Left cardiac atrium (tissue), 4 donors: ENCODE data around the gene USP48. TPM values are rescaled to one million over a fixed set of nuclear protein-coding genes. Genes with fewer than 3 reads are reported as not detected.
"Not testable (repeated sequence)": the region's sequence is repeated elsewhere in the genome, so short reads cannot be mapped to it uniquely, and the experiment has no call there.

Source experiments
- ATAC-seq, 2 donors: fragments of 200-7000 bp; cut with Tn5 transposase; one replicate each; pipeline ENCODE4 v1.9.1; 2020; ENCODE audit warnings: mild to moderate bottlenecking in 2 of 2, moderate library complexity in 2 of 2
- DNase-seq: peaks from one replicate; pipeline ENCODE4 v3.0.0-alpha.2; 2020
- intact Hi-C, 2 donors: fragments of 100-400 bp; cut with DNase I; formaldehyde crosslinking; loops; one replicate each; pipeline versions ENCODE4 v1.14.1 to v1.15.1; 2022 to 2023
- total RNA-seq, 2 donors: library from RNA; stranded (reverse); fragmentation: NEBNext Ultra II Directional; extraction: Animal tissue kit (Norgen Biotek cat#: 25700); gene quantifications; one replicate each; pipeline ENCODE4 v1.2.1, GENCODE V29; 2021
- donor health status: DM: no; HTN: yes; CAD: no.
- donor health status: DM: no; HTN: yes; CAD: no; lungs with severe emphysema.
- donor health status: DM: yes; HTN: yes; CAD: no.
- donor health status: Dilated cardiomyopathy.

USP48 gene
- total RNA-seq, 2 donors from 2014 or later: 41.1 to 41.3 TPM

DNA sequence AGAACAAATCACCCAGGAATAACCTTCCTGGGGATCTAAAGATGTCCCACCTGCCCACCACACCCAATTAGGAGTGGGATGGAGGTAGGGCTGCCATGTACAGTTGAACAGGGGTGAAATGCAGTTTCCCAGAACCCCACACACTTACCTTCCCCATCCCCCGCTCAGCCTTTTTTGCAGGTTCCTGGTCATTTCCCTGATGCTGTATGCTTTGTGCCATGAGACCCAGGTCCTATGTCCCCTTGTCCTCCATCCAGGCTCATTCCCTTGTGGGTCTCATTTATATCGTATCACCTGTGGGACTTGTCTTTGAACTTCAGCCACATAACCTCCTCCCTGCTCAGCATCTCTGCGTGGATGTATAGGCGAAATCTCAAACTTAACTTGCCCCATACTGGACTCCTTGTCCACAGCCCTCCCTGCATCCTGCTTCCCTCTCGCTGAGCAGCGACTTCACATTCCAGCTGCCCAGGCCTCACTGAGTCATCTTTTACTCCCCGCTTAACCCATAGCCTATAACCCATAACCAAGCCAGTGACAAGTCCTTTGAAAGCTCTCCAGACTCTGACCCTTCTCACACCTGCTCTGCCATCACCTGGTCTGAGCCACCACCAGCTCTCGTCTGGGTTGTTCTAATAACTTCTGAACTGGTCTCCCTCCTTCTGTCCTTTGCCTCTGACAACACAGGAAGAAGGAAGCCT lies 33.8 kb upstream of the USP48 start:
- DNase-seq (no peak), ATAC-seq (no peak)
- intact Hi-C loops: no loop called here

GRCh38 chr1:21815724-21816321 lies 32.9 kb upstream of the USP48 start:
- DNase-seq (no peak), ATAC-seq (peak; percentile 14 to 43)
- intact Hi-C loops: no loop called here

DNA sequence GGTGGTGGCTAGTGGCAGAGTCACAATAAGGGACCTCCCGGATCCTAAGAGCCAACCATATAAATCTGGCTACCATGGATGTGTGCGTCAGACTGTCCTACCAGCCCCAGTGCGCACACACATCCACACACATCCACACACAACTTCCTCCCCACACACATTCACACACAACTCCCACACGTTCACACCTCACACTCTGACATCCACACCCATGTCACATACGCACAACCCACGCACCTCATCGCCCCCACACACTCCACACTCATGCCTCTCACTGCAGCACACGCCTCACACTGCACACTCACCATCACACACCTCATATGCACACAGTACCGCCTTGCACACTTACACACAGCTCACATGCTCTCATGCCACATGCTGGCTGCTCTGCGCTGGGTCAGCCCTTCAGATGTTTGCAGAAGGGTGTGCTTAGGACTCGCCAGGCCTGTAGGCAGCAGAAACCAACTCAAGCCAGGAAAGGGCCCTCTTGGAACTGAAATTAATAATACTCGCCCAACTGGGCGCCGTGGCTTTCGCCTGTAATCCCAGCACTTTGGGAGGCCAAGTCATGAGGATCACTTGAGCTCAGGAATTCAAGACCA lies 32.1 kb upstream of the USP48 start:
- DNase-seq (no peak), ATAC-seq (peak in 1 of 2 donors; percentile 2)
- intact Hi-C loops: no loop called here

DNA sequence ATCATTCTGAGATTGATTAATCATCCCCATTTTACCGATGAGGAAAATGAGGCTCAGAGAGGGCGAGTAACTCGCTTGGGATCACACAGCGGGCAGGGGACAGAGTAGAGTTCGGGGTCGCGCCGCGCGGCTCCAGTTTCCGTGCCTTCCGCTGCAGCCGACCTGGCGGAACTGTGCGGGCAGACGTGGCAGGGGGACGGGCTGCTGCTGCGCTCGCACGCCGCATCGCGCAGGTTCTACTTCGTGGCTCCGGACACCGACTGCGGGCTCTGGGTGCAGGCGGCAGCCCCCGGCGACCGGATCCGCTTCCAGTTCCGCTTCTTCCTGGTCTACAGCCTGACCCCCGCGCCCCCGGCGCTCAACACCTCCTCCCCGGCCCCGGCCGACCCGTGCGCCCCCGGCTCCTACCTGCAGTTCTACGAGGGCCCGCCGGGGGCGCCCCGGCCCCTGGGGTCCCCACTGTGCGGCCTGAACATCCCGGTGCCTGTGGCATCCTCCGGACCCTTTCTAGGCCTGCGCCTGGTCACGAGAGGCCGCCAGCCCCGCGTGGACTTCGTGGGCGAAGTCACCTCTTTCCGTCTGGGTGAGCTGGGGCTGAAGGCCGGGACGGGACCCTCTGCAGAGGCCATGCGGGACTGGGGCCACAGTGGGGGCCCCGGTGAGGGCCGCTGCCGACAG lies 31.4 kb upstream of the USP48 start:
- ATAC-seq: peak; percentile 28 to 34
- DNase-seq: no peak
- intact Hi-C loops: no loop called here

DNA sequence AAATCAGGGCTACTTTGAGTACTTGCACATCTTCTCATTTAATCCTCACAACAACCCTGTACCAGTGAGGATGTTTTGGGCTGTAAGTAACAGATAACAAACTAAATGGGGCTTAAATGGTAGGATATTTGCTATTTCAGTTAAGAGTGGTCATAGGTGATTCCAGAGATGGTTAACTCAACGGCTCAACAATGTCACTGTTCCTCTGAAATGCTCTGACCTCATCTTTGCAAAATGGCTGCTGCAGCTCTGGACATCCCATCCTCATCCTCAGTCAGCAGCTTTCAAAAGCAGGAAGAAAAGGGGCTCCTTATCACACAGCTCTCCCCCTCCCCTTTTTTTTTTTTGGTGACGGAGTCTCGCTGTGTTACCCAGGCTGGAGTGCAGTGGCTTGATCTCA lies 30.6 kb upstream of the USP48 start:
- DNase-seq: no peak
- intact Hi-C loops: no loop called here
- ATAC-seq: no peak

DNA sequence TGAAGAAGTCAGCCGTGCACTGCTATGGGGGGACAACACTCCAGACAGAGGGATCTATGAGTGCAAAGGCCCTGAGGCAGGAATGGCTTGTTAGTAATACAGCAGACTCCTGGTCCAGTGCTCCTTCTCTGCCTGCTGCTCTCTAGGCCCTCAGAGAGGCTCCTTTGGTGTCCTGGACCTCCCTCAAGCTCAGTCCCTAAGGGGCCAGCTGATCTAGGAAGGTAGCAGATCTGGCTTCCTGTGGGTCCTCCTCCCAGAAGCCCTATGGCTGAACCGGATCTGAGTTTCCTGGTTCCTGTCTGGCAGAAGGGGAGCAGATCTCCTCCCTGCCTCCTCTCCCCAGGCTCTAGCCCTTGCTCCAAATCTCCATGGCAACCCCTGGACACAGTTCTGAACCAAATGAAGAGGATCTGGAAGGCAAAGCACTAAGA lies 28.9 kb upstream of the USP48 start, which contains the start of gene LDLRAD2:
Gene LDLRAD2 (plus strand): TSS at position 391 of the 431 bp plus-strand sequence. CDS start 187 bp downstream, outside the sequence.
- peak; percentile 28 for DNase-seq
- intact Hi-C loops: no loop called here
- no peak for ATAC-seq

DNA sequence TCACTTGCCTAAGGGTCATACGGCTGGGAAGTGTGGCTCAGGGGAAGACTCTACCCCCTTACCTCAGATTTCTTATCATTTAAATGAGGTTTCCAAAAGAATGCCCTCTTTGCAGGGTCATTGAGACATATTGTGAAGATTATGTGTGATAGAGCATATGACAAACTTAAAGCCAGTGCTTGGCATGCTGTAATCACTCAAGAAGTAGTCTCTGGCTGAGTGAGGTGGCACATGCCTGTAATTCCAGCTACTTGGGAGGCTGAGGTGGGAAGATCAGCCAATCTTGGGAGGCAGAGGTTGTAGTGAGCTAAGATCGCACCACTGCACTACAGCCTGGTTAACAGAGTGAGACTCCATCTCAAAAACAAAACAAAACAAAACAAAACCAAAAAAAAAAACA lies 21.6 kb upstream of the USP48 start:
- DNase-seq: no peak
- no peak for ATAC-seq
- intact Hi-C loops: no loop called here

GRCh38 chr1:21801100-21801499 lies 18.2 kb upstream of the USP48 start:
- intact Hi-C loops: no loop called here
- ATAC-seq: no peak
- DNase-seq: no peak

- ATAC-seq (no peak), DNase-seq (no peak)
- intact Hi-C loops: no loop called here
Observed at GRCh38 chr1:21799730-21800129, 16.8 kb upstream of the USP48 start.

- intact Hi-C loops: no loop called here
- ATAC-seq (no peak), DNase-seq (no peak)
Observed at GRCh38 chr1:21795075-21795474, 12.1 kb upstream of the USP48 start.

- ATAC-seq (no peak), DNase-seq (no peak)
- intact Hi-C loops: no loop called here
Observed at GRCh38 chr1:21794656-21795055, 11.7 kb upstream of the USP48 start.

GRCh38 chr1:21793104-21793503 lies 10.2 kb upstream of the USP48 start:
- intact Hi-C loops: no loop called here
- ATAC-seq (no peak), DNase-seq (no peak)

DNA sequence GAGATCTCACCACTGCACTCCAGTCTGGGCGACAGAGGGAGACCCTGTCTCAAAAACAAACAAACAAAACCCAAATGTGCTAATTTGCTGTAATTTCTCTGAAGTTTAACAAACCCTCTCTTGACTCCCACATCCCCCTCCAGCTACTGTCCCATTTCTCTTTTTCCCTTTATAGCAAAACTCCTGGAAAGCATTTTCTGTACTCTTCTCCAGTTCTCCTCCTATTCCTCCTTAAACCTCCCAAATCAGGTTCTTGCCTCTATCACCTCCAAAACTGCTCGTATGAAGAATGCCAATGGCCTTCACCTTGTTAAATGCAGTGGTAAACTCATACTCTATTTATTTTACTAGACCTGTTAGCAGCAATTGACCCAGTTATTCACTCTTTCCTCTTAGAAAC lies 3.7 kb upstream of the USP48 start:
- DNase-seq: no peak
- no peak for ATAC-seq
- intact Hi-C loops: loop anchor here in 1 of 2 donors (10.0 kb wide), 1 partner anchor 168 kb away; no protein-coding TSS in a partner anchor

DNA sequence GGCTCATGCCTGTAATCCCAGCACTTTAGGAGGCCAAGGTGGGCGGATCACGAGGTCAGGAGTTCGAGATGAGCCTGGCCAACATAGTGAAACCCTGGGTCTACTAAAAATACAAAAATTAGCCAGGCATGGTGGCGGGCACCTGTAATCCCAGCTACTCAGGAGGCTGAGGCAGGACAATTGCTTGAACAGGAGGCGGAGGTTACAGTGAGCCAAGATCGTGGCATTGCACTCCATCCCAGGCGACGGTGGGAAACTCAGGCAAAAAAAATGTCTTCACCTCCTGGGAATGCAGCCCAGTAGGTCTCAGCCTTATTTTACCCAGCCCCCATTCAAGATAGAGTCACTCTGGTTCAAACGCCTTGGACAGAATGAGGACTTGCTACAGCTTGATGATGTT lies 2.8 kb upstream of the USP48 start:
- intact Hi-C loops: loop anchor here in 1 of 2 donors (10.0 kb wide), 1 partner anchor 169 kb away; no protein-coding TSS in a partner anchor
- ATAC-seq: not testable (repeated sequence)

DNA sequence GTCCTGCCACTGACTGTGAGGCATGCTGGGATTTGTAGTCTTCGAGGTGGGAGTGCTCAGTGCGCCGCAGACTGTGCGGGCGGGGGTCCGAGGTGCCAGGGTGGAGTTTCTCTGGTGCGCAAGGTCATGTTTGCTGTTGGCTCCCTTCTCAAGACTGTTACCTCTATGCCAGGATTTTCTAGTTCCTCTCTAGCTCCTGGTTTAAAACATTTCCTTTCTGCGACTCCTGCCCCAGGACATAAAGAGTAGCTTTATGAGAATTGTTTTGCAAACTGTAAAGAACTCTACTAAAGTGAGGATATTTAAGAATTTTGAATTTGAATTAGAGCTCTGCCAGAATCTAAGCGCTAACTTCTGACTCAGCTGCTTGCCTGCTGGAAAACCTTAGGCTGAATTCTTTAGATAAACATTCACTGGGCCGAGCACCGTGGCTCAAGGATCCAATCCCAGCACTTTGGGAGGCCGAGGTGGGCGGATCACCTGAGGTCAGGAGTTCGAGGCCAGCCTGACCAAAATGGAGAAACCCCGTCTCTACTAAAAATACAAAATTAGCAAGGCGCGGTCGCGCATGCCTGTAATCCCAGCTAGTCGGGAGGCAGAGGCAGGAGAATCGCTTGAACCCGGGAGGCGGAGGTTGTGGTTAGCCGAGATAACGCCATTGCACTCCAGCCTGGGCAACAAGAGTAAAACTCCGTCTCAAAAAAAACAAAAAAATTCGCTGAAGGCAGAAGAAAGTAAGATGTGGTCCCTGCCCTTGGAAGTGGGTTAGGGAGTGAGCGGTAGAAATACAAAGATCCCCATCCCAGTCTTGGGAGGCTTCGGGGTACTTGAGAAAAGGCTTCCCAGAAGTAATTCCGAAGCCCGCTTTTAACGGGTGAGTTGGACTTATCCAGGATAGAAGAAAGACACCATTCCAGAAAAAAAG lies 992 bp upstream of the USP48 start:
- DNase-seq (peak; percentile 37), ATAC-seq (peak in 1 of 2 donors; percentile 10)
- intact Hi-C loops: loop anchor here in 1 of 2 donors (10.0 kb wide), 1 partner anchor 171 kb away; no protein-coding TSS in a partner anchor

More for the DNA sequence above, 2.8 kb upstream of the USP48 start:
- DNase-seq: not testable (repeated sequence)

GRCh38 chr1:21782349-21782867 lies 541 bp downstream of the USP48 start:
- intact Hi-C loops: loop anchor here in 1 of 2 donors (10.0 kb wide), 1 partner anchor 172 kb away; no protein-coding TSS in a partner anchor
- peak; percentile 54 for DNase-seq
- ATAC-seq: peak; percentile 22 to 38

DNA sequence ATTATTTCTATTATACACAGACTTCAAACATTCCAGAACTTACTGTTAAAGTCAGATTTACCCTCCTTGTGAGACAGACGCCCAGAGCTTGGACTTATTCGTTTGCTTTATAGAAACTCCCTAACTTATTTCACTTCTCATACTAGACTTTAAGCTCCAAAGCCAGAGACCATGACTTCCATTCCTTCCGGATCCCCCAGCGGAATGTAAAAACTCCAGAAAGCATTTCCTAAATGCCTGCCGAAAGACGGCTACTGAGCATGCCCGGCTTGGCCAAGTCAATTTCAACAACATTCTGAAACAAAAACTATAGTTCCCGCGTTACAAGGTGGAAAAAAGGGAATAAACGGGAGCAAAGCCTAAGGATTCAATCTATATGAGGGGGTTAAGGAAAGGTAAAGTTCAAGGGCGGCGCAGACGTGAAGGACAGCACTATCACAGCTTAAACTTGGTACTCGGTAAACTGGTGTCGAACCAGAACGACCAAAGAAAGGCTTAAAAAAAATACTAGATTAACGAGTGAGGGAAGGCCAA lies 1.1 kb downstream of the USP48 start:
- DNase-seq (no peak), ATAC-seq (no peak)
- intact Hi-C loops: loop anchor here in 1 of 2 donors (10.0 kb wide), 1 partner anchor 173 kb away; no protein-coding TSS in a partner anchor
